ENCODE results near the gene CLSTN2. TPM values are rescaled to one million over a fixed set of nuclear protein-coding genes. Genes with fewer than 3 reads are reported as not detected.

CLSTN2 gene
- total and polyA plus RNA-seq, 2 of the 13 experiments (the other 11 are each of a cell fraction or from before 2014, with no cell fraction given), result not detected

- H2AFZ ChIP-seq (ENCODE audit: low read length), result no peak overlapping the region
- H3K4me2 ChIP-seq (ENCODE audit: low read depth, low read length), result no peak overlapping the region
- WGBS (ENCODE audit: low lambda C conversion rate), result 4% methylated on average over 2 of the region's 3 CpGs
- H3K79me2 ChIP-seq (ENCODE audit: insufficient read depth, low read length), result no peaks in the 10 kb centered on the region
- in situ Hi-C loops (cut with HindIII; ENCODE audit: extremely low pct_ligation_motif_present, low pct_unique_long_range_greater_than_20kb) (no loop called here), intact Hi-C loops (cut with micrococcal nuclease; ENCODE audit: unreplicated experiment) (no loop called here)
- H3K9me3 ChIP-seq (ENCODE audit: low read length), result no peaks in the 10 kb centered on the region
- TF ChIP-seq ZSCAN9 (CRISPR knock-in tag; IDR thresholded peaks at IDR 0.05; ENCODE audit: borderline replicate concordance) (no peak), IRF2 (CRISPR knock-in tag; IDR thresholded peaks at IDR 0.05) (no peak), ZNF781 (CRISPR knock-in tag; IDR thresholded peaks at IDR 0.05; ENCODE audit: borderline replicate concordance, not compliant biosample characterization) (no peak), ZFP36L1 (CRISPR knock-in tag; IDR thresholded peaks at IDR 0.05) (no peak), REXO4 (CRISPR knock-in tag; IDR thresholded peaks at IDR 0.05; ENCODE audit: borderline replicate concordance) (no peak), ZBTB33 (CRISPR knock-in tag; IDR thresholded peaks at IDR 0.05) (no peak), POLR2AphosphoS2 (IDR thresholded peaks at IDR 0.05; ENCODE audit: low read depth, low read length) (no peak), ZBTB39 (CRISPR knock-in tag; IDR thresholded peaks at IDR 0.05) (no peak), NBN (conservative IDR thresholded peaks at IDR 0.05) (no peak), ZBTB3 (CRISPR knock-in tag; IDR thresholded peaks at IDR 0.05; ENCODE audit: borderline replicate concordance, low read depth) (no peak), ZNF691 (CRISPR knock-in tag; IDR thresholded peaks at IDR 0.05; ENCODE audit: borderline replicate concordance, low read depth) (no peak), NFKB2 (CRISPR knock-in tag; IDR thresholded peaks at IDR 0.05; ENCODE audit: borderline replicate concordance) (no peak), ZNF546 (CRISPR knock-in tag; conservative IDR thresholded peaks at IDR 0.05) (no peak), NFYB (CRISPR knock-in tag; IDR thresholded peaks at IDR 0.05) (no peak), ZFP1 (CRISPR knock-in tag; IDR thresholded peaks at IDR 0.05) (no peak), ZNF251 (CRISPR knock-in tag; IDR thresholded peaks at IDR 0.05) (no peak), CHD2 (IDR thresholded peaks at IDR 0.05; ENCODE audit: low read depth, low read length) (no peak), TGIF2 (CRISPR knock-in tag; IDR thresholded peaks at IDR 0.05) (no peak), SMAD9 (CRISPR knock-in tag; IDR thresholded peaks at IDR 0.05) (no peak)
- CTCF ChIA-PET (ENCODE audit: low intra/inter-chr PET ratio, low total read pairs), result no interaction called here
- no peak overlapping the region for H3K27ac ChIP-seq (ENCODE audit: extremely low read length, insufficient read depth, low read length)
- BruUV-seq (replicated peaks), result no TSS peak
- H3K4me1 ChIP-seq (ENCODE audit: insufficient read depth, low read length), result no peaks in the 10 kb centered on the region
- no peak overlapping the region for H3K4me3 ChIP-seq (replicated peaks in 1 of 3; ENCODE audit: insufficient read depth in 1 of 3, low read depth in 2 of 3, low read length in 3 of 3)
- FAIRE-seq, result no peak
- POLR2A ChIA-PET, result no interaction called here
- no peak for DNase-seq (ENCODE audit: low spot score)
- no peak for ATAC-seq
- no peak overlapping the region for H3K9ac ChIP-seq (ENCODE audit: insufficient read depth, low read depth, low read length)
- H4K20me1 ChIP-seq (ENCODE audit: insufficient read depth, low read length), result no peaks in the 10 kb centered on the region
- H3K36me3 ChIP-seq (replicated peaks in 1 of 2; ENCODE audit: control insufficient read depth in 1 of 2, insufficient read depth in 2 of 2, low read length in 2 of 2), result no peaks in the 10 kb centered on the region
- H3K27me3 ChIP-seq (ENCODE audit: control insufficient read depth in 1 of 2, insufficient read depth in 2 of 2, low read length in 2 of 2), result no peaks in the 10 kb centered on the region
These were observed 314.2 kb downstream of the CLSTN2 start for GRCh38 chr3:140249188-140249587.
